WERI-Rb-1 (cell line): ENCODE results near the gene SMYD3.

Source experiments
- DNase-seq: peaks from one replicate; pipeline ENCODE4 v3.0.0-alpha.2; 2020
- H3K27ac ChIP-seq: fragments of 250-450 bp; sonication (Bioruptor Pico); 2 replicates; pipeline ENCODE4 v1.5.1; 2020; ENCODE audit warnings: mild to moderate bottlenecking, moderate library complexity
- H3K27me3 ChIP-seq: fragments of 250-450 bp; sonication (Bioruptor Pico); 2 replicates; pipeline ENCODE4 v1.5.1; 2021; ENCODE audit warnings: mild to moderate bottlenecking, low read depth, moderate library complexity; ENCODE audit not compliant: insufficient read depth, severe bottlenecking
- H3K36me3 ChIP-seq: fragments of 250-450 bp; sonication (Bioruptor Pico); 2 replicates; pipeline ENCODE4 v1.5.1; 2020; ENCODE audit warnings: mild to moderate bottlenecking, moderate library complexity
- H3K4me3 ChIP-seq: 2 replicates; pipeline ENCODE4 v1.5.1; 2011; ENCODE audit warnings: low read depth, mild to moderate bottlenecking, control low read depth, low read length
- H3K9me3 ChIP-seq: fragments of 250-450 bp; sonication (Bioruptor Pico); 2 replicates; pipeline ENCODE4 v1.5.1; 2021; ENCODE audit warnings: mild to moderate bottlenecking, moderate library complexity; ENCODE audit not compliant: severe bottlenecking
- TF ChIP-seq, protein P1 (sequence below): IDR thresholded peaks from 2 replicates; pipeline ENCODE4 v1.5.1; 2011; ENCODE audit warnings: low read depth, mild to moderate bottlenecking, control low read depth, inconsistent platforms, low read length

The SMYD3 gene

DNA sequence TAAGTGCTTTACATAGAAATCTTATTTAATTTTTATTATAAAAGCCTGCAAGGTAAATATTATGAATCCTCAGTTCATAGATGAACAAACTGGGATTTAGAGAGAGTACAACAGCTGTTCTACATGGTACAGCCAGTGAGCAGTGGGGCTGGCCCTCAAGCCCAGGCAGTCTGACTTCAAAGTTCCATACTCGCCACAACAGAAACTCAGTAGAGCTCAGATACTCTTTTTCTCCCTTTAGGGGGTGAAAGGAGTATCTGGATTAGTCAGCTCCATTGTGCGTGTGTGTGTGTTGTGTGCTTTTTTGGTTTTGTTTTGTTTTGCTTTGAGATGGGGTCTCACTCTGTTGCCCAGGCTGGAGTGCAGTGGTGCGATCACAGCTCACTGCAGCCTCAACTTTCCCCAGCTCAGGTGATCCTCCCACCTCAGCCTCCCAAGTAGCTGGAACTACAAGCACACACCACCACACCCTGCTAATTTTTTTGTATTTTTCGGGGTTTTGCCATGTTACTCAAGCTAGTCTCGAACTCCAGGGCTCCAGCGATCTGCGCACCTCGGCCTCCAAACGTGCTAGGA, 378.5 kb downstream of the SMYD3 start:
- Histone ChIP-seq H3K36me3 (no peaks in the 10 kb centered on the region), H3K4me3 (no peak overlapping the region), H3K27me3 (no peaks in the 10 kb centered on the region), H3K27ac (no peak overlapping the region), H3K9me3 (no peaks in the 10 kb centered on the region)
- DNase-seq, result no peak
- TF ChIP-seq, protein P1, sequence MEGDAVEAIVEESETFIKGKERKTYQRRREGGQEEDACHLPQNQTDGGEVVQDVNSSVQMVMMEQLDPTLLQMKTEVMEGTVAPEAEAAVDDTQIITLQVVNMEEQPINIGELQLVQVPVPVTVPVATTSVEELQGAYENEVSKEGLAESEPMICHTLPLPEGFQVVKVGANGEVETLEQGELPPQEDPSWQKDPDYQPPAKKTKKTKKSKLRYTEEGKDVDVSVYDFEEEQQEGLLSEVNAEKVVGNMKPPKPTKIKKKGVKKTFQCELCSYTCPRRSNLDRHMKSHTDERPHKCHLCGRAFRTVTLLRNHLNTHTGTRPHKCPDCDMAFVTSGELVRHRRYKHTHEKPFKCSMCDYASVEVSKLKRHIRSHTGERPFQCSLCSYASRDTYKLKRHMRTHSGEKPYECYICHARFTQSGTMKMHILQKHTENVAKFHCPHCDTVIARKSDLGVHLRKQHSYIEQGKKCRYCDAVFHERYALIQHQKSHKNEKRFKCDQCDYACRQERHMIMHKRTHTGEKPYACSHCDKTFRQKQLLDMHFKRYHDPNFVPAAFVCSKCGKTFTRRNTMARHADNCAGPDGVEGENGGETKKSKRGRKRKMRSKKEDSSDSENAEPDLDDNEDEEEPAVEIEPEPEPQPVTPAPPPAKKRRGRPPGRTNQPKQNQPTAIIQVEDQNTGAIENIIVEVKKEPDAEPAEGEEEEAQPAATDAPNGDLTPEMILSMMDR, result no peak

DNA sequence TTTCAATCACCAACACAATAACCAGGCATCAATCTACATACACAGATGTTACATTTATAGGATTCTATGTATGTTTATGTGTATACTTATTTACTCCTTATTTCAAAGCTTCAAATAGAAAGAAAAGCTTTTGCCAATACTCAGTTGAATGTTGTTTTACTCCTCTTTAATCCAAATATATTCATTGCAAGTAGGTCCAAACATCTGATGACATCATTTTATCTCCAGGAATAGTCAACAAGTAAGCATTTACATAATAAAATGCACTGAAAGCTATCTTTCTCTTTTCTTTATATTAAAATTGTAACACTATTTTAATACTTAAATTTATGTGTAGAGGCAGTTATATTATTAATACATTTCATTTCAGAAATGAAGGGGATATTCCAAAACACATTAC, 380.5 kb downstream of the SMYD3 start:
- Histone ChIP-seq H3K9me3 (no peaks in the 10 kb centered on the region), H3K27me3 (no peaks in the 10 kb centered on the region), H3K4me3 (no peak overlapping the region), H3K27ac (no peak overlapping the region), H3K36me3 (no peaks in the 10 kb centered on the region)
- DNase-seq, result no peak
- TF ChIP-seq, protein P1, result no peak

DNA sequence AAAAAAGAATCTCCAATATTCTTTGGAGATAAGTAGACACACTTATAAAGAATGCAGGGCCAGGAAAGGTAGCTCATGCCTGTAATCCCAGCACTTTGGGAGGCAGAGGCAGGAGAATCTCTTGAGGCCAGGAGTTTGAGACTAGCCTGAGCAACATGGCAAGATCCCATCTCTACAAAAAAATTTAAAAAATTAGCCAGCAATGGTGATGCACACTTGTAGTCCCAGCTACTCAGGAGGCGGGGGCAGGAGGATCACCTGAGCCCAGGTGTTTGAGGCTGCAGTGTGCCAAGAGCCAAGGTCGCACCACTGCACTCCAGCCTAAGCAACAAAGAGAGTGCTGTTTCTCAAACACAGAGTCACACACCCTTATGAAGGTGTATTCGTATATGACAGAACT, 385.0 kb downstream of the SMYD3 start:
- TF ChIP-seq, protein P1, result no peak
- no peak for DNase-seq
- no peak overlapping the region for H3K27ac ChIP-seq

DNA sequence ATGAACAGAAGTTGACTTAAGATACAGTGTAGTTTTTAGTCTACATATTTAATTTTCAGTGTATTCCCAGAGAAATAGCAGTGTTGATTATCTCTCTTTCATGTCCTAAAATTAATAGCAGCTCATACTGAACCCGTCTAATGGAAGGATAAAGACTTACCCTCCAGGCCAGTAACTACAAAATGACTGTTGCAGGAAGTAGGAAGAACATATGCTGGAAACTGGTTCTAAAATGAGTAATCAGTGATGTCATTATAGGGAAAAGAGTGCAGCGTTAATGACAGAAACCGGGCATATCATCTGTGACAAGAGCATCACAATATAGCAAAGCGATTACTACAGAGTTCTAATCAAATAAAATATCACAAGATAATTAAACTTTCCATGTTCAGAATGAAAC, 385.5 kb downstream of the SMYD3 start:
- Histone ChIP-seq H3K27ac (no peak overlapping the region), H3K9me3 (no peaks in the 10 kb centered on the region), H3K27me3 (no peaks in the 10 kb centered on the region), H3K4me3 (no peak overlapping the region), H3K36me3 (no peaks in the 10 kb centered on the region)
- TF ChIP-seq, protein P1, result no peak
- DNase-seq, result no peak

More for the DNA sequence above, 385.0 kb downstream of the SMYD3 start:
- no peaks in the 10 kb centered on the region for H3K9me3 ChIP-seq
- no peaks in the 10 kb centered on the region for H3K27me3 ChIP-seq
- H3K36me3 ChIP-seq, result no peaks in the 10 kb centered on the region
- no peak overlapping the region for H3K4me3 ChIP-seq

DNA sequence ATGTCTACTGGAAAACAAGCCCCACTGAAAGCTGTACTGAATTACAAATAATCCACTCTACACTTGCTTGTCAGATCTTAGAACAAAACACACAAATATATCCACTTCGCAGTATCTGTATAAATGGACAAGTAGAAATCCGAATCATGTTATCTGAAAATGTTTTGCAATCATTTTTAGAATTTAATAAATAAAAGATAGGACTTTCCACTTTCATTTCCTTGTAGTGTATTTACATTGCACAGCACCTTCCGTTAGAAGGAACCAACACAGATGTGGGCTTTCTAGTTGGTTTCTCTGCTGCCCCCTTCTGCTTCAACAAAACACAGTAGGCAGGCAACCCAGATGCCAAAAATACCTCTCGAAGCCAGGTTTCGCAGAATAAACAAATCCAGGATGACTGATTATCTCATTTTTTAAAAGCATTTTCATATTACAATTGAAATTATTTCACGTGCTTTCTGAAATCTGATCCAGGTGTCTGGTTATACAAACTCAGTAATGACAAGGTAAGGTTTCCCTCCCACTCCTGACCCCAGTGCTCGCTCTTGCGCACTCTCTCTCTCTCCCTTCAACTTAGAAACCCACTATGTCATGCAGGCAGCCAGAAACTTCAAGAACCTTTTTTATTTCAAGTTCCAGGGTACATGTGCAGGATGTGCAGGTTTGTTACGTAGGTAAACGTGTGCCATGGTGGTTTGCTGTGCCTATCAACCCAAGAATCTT, 389.9 kb downstream of the SMYD3 start:
- TF ChIP-seq, protein P1, result peak; percentile 29
- peak; percentile 7 for DNase-seq
- H3K27ac ChIP-seq, result no peak overlapping the region
- no peak overlapping the region for H3K4me3 ChIP-seq
- H3K9me3 ChIP-seq, result no peaks in the 10 kb centered on the region
- H3K36me3 ChIP-seq, result no peaks in the 10 kb centered on the region
- H3K27me3 ChIP-seq, result no peaks in the 10 kb centered on the region
